ENCODE measurements around the gene OR51B2.

DNA sequence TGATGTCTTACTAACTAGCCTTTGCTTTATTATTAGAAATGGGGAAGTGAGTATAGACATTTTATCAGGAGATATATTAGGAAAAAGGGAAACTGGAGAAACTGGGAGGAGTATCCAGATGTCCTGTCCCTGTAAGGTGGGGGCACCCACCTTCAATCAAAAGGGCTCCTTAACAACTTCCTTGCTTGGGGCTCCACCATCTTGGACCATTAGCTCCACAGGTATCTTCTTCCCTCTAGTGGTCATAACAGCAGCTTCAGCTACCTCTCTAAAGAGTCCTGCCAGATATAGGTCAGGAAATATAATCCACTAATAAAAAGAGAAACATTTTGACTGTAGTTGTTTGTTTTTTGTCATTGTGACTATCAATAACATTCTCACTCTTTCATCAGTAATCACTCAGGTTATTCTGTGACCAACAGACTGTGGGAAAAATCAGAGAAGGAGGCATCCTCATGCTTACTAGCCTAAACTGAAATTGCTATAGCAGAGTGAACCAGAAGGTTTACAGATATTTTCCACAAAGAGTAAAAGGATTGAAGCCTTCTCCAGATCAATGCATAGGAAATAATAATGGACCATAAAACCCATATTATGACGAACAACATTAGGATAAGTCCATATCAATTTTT lies 32.8 kb downstream of the OR51B2 start:
- TF ChIP-seq, protein P1, sequence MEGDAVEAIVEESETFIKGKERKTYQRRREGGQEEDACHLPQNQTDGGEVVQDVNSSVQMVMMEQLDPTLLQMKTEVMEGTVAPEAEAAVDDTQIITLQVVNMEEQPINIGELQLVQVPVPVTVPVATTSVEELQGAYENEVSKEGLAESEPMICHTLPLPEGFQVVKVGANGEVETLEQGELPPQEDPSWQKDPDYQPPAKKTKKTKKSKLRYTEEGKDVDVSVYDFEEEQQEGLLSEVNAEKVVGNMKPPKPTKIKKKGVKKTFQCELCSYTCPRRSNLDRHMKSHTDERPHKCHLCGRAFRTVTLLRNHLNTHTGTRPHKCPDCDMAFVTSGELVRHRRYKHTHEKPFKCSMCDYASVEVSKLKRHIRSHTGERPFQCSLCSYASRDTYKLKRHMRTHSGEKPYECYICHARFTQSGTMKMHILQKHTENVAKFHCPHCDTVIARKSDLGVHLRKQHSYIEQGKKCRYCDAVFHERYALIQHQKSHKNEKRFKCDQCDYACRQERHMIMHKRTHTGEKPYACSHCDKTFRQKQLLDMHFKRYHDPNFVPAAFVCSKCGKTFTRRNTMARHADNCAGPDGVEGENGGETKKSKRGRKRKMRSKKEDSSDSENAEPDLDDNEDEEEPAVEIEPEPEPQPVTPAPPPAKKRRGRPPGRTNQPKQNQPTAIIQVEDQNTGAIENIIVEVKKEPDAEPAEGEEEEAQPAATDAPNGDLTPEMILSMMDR (conservative IDR thresholded peaks at IDR 0.05; ENCODE audit: low read depth, low read length), result peak; percentile 68
- no peak for TF ChIP-seq EZH2 (IDR thresholded peaks at IDR 0.05; ENCODE audit: low read length, unreplicated experiment)
